GM21447 (cell line): ENCODE results near the gene EMX1.
"Not testable (repeated sequence)": the region's sequence is repeated elsewhere in the genome, so short reads cannot be mapped to it uniquely, and the experiment has no call there.

Experiments used
- ATAC-seq: cut with Tn5 transposase; IDR thresholded peaks from one replicate; pipeline ENCODE4 v1.9.1; 2021; ENCODE audit not compliant: unreplicated experiment

Gene EMX1

GRCh38 chr2:72900191-72900825 lies 17.0 kb upstream of the EMX1 start:
- no peak for ATAC-seq

GRCh38 chr2:72901426-72901825 lies 15.9 kb upstream of the EMX1 start:
- no peak for ATAC-seq

GRCh38 chr2:72907369-72907768 lies 9.9 kb upstream of the EMX1 start:
- ATAC-seq: not testable (repeated sequence)

GRCh38 chr2:72908741-72909140 lies 8.6 kb upstream of the EMX1 start:
- no peak for ATAC-seq

GRCh38 chr2:72911256-72911655 lies 6.1 kb upstream of the EMX1 start:
- no peak for ATAC-seq

GRCh38 chr2:72913486-72914205 lies 3.7 kb upstream of the EMX1 start:
- no peak for ATAC-seq

- ATAC-seq: no peak
Measured at GRCh38 chr2:72914206-72914559, 3.1 kb upstream of the EMX1 start.

- no peak for ATAC-seq
Measured at GRCh38 chr2:72914589-72915319, 2.6 kb upstream of the EMX1 start.

- no peak for ATAC-seq
Measured at GRCh38 chr2:72915320-72915906, 1.9 kb upstream of the EMX1 start.

- ATAC-seq: peak; percentile 47
Measured at GRCh38 chr2:72915907-72916742, 1.2 kb upstream of the EMX1 start.

GRCh38 chr2:72916743-72917137 lies 579 bp upstream of the EMX1 start:
- ATAC-seq: peak; percentile 11

- ATAC-seq: no peak
Measured at GRCh38 chr2:72917877-72918553, 696 bp downstream of the EMX1 start.

GRCh38 chr2:72919414-72920317 lies 2.3 kb downstream of the EMX1 start:
- no peak for ATAC-seq

- no peak for ATAC-seq
Measured at GRCh38 chr2:72920318-72921087, 3.2 kb downstream of the EMX1 start.

GRCh38 chr2:72921088-72921851 lies 4.0 kb downstream of the EMX1 start:
- no peak for ATAC-seq

- no peak for ATAC-seq
Measured at GRCh38 chr2:72921853-72922252, 4.5 kb downstream of the EMX1 start.

GRCh38 chr2:72923833-72924352 lies 6.6 kb downstream of the EMX1 start:
- no peak for ATAC-seq
